Stomach (tissue), 9 donors: Measurements from ENCODE around the gene CORO2B. TPM values are rescaled to one million over a fixed set of nuclear protein-coding genes. Genes with fewer than 3 reads are reported as not detected.

Experiments
- DNase-seq, 2 donors: peaks; one replicate each; pipeline versions ENCODE4 v3.0.0 to v3.0.0-alpha.2; 2013 to 2019
- H3K27ac ChIP-seq, 5 donors: fragments of 200-600 bp in 4 of 5; sonication (generic) in 4 of 5; one replicate each; pipeline ENCODE4 v1.5.1; 2013 to 2019; ENCODE audit warnings: mild to moderate bottlenecking in 1 of 5, moderate library complexity in 1 of 5
- H3K27me3 ChIP-seq, 3 donors: fragments of 200-600 bp; sonication (generic); one replicate each; pipeline ENCODE4 v1.5.1; 2017 to 2019; ENCODE audit warnings: mixed run types in 1 of 3
- H3K36me3 ChIP-seq, 4 donors: fragments of 200-600 bp; sonication (generic); 1 replicate in 3 of 4; 2 replicates in 1 of 4; pipeline ENCODE4 v1.5.1; 2016 to 2019
- H3K4me1 ChIP-seq, 4 donors: fragments of 200-600 bp; sonication (generic); one replicate each; pipeline ENCODE4 v1.5.1; 2016 to 2019
- H3K4me3 ChIP-seq, 4 donors: fragments of 200-600 bp; sonication (generic) in 3 of 4; one replicate each; pipeline ENCODE4 v1.5.1; 2016 to 2019; ENCODE audit warnings: mild to moderate bottlenecking in 1 of 4
- H3K9me3 ChIP-seq, 4 donors: fragments of 200-600 bp; sonication (generic); one replicate each; pipeline ENCODE4 v1.5.1; 2016 to 2019
- EP300 ChIP-seq: sonication (generic); formaldehyde crosslinking; IDR thresholded peaks from one replicate; pipeline ENCODE4 v1.6.1; 2017; ENCODE audit warnings: antibody characterized with exemption
- POLR2A ChIP-seq, 4 donors: fragments of 450-650 bp; IDR thresholded peaks; one replicate each; pipeline ENCODE4 v1.6.1; 2016; ENCODE audit warnings: antibody characterized with exemption in 4 of 4, control low read depth in 2 of 4, mild to moderate bottlenecking in 1 of 4, moderate library complexity in 1 of 4
- POLR2AphosphoS5 ChIP-seq, 3 donors: sonication (generic); formaldehyde crosslinking; IDR thresholded peaks; one replicate each; pipeline ENCODE4 v1.6.1; 2016; ENCODE audit warnings: antibody characterized with exemption in 3 of 3
- WGBS, 5 donors: extraction: QIAGEN DNeasy Blood & Tissue Kit in 3 of 5; methylation state at CpG; one replicate each; pipeline versions ENCODE4 v1.1.5 to v1.1.7; 2013 to 2018; 5-methylcytosine and 5-hydroxymethylcytosine counted together
- intact Hi-C: fragments of 100-400 bp; cut with DNase I; formaldehyde crosslinking; loops from one replicate; pipeline ENCODE4 v1.15.1; 2023; ENCODE audit warnings: low total_unique reads
- polyA plus RNA-seq, 3 donors: library from polyadenylated mRNA; stranded (reverse); fragments of 200-250 nt; gene quantifications; one replicate each; pipeline ENCODE4 v1.2.3, GENCODE V29; 2013
- total RNA-seq, 5 donors: library from RNA; depleted of rRNA; stranded (reverse); fragments of >200 nt; gene quantifications; one replicate each; pipeline versions ENCODE4 v1.1.0 to v1.2.3, GENCODE V29; 2014 to 2016
- TF ChIP-seq, protein P1 (sequence below), 7 experiments: fragments of 450-650 bp in 4 of 7; fragments of 200-600 bp in 3 of 7; sonication (generic) in 3 of 7; IDR thresholded peaks; one replicate each; pipeline ENCODE4 v1.5.1; 2016 to 2019; ENCODE audit warnings: antibody characterized with exemption in 7 of 7, control low read depth in 2 of 7, mild to moderate bottlenecking in 1 of 7
- donor health status: healthy with polysubstance abuse.
- donor health status: Bipolar disorder and iron deficiency.
- donor health status: healthy.

The CORO2B gene
- total and polyA plus RNA-seq, 8 donors, result 0.89 to 3.7 (median 2.3) TPM; not detected in 1

DNA sequence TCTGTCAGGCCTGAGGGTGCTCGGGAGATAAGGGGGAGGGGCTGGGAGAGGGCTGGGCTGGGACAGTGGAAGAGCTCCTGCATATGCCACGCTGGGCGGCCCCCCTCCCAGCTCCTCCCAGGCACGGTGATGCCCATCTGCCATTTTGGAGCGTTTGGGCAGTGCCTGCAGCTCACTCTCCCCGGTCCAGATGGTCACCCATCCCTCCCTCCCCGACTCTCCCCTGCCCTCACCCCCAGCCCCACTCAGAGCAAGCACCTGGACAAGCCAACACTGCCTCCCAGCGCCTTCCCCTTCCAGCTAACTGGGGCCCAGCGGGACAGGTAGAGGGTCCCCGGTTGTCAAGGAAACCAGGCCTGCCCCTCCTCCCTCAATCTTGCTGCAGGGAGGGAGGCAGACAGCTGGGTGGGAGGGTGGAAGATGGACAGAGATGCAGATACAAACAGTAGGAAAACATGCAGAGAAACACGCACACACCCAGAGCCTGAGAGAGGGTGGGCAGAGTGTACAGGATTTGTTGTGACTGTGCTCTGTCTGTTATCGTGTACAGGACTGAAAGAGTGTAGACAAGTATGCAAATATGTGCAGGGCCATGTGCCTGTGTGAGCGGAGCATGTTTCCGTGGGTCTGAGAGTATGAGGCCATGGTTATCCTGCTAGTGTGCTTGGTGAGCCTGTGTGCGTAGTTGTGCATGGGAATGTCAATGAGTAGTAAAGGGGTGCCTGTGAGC lies 17.5 kb upstream of the CORO2B start:
- Histone ChIP-seq H3K27ac (no peak overlapping the region), H3K9me3 (no peaks in the 10 kb centered on the region), H3K27me3 (peaks cover 0 to 44% (median 30%) of the 10 kb centered on the region in 3 donors), H3K36me3 (no peaks in the 10 kb centered on the region), H3K4me1 (peaks cover 11 to 17% (median 14%) of the 10 kb centered on the region in 4 donors), H3K4me3 (no peak overlapping the region)
- intact Hi-C loops, result no loop called here
- TF ChIP-seq EP300, result no peak
- TF ChIP-seq POLR2AphosphoS5 (IDR thresholded peaks at IDR 0.05), result no peak
- TF ChIP-seq, protein P1, sequence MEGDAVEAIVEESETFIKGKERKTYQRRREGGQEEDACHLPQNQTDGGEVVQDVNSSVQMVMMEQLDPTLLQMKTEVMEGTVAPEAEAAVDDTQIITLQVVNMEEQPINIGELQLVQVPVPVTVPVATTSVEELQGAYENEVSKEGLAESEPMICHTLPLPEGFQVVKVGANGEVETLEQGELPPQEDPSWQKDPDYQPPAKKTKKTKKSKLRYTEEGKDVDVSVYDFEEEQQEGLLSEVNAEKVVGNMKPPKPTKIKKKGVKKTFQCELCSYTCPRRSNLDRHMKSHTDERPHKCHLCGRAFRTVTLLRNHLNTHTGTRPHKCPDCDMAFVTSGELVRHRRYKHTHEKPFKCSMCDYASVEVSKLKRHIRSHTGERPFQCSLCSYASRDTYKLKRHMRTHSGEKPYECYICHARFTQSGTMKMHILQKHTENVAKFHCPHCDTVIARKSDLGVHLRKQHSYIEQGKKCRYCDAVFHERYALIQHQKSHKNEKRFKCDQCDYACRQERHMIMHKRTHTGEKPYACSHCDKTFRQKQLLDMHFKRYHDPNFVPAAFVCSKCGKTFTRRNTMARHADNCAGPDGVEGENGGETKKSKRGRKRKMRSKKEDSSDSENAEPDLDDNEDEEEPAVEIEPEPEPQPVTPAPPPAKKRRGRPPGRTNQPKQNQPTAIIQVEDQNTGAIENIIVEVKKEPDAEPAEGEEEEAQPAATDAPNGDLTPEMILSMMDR (IDR thresholded peaks at IDR 0.05), result no peak
- DNase-seq, result no peak
- 69 to 81% (median 70%) methylated on average over 14 to 15 of the region's 15 CpGs for WGBS, 5 donors

DNA sequence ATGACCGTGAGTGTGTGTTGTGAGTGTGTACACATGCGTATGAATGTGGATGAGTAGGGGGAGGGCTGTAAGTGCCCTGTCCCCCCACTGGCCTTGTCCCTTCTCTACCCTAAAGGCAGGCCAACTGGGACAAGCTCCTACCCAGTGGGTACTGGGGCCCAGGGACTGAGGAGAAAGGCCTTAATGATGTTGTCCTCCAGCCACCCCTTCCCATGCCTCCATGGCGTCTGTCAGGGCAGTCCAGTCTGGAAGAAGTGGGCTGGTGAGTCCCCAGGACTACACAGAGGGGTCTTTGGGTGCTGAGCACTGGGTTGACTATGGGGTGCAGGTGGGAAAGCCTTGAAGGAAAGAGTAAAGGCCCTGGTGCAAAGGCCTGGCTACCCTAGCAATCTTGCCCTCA lies 16.9 kb upstream of the CORO2B start:
- intact Hi-C loops, result no loop called here
- no peak for DNase-seq
- Histone ChIP-seq H3K27me3 (peaks cover 0 to 44% (median 30%) of the 10 kb centered on the region in 3 donors), H3K4me1 (peaks cover 11 to 17% (median 14%) of the 10 kb centered on the region in 4 donors), H3K27ac (no peak overlapping the region), H3K9me3 (no peaks in the 10 kb centered on the region), H3K36me3 (no peaks in the 10 kb centered on the region), H3K4me3 (no peak overlapping the region)
- TF ChIP-seq POLR2A (IDR thresholded peaks at IDR 0.05), result no peak
- TF ChIP-seq, protein P1 (IDR thresholded peaks at IDR 0.05), result no peak
- TF ChIP-seq EP300, result no peak
- 58 to 73% (median 61%) methylated on average over 3 of the region's 3 CpGs for WGBS, 5 donors

DNA sequence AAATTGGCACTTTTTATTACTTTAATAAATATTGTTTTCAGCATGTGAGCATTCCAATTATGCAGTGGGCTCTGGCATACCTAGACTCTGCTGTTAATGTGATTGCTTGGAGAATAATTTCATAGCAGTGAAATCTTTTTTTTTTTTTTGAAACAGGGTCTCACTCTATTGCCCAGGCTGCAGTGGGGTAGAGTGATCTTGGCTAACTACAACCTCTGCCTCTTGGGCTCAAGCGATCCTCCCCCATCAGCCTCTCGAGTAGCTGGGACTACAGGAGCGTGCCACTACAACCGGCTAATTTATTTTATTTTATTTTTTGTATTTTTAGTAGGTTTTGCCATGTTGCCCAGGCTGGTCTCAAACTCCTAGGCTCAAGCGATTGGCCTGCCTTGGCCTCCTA lies 14.6 kb upstream of the CORO2B start:
- Histone ChIP-seq H3K4me1 (peaks cover 6 to 11% (median 9%) of the 10 kb centered on the region in 4 donors), H3K4me3 (no peak overlapping the region), H3K27me3 (peaks cover 0 to 30% (median 24%) of the 10 kb centered on the region in 3 donors), H3K9me3 (no peaks in the 10 kb centered on the region), H3K36me3 (no peaks in the 10 kb centered on the region), H3K27ac (no peak overlapping the region)
- TF ChIP-seq POLR2A (IDR thresholded peaks at IDR 0.05) (no peak), EP300 (no peak), POLR2AphosphoS5 (IDR thresholded peaks at IDR 0.05) (no peak)
- TF ChIP-seq, protein P1 (IDR thresholded peaks at IDR 0.05), result no peak
- 89 to 97% (median 95%) methylated on average over 5 of the region's 5 CpGs for WGBS, 5 donors
- intact Hi-C loops, result no loop called here
- no peak for DNase-seq

DNA sequence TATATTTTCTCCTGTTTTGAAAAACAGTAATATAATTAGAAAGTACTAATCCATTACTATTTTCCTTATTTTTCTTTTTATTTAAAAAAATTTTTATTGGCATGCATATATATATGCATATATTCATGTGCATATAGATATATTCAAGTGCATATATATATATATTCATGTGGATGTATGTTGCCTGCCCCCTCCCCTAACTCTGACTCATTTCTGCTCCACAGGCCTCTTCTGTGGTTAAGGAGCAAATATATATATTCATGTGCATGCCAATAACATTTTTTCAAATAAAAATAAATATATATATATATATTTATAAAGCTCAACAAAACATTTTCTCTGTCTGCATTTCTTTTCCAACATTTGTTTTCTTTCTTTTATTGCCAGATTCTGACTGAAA lies 13.6 kb upstream of the CORO2B start:
- Histone ChIP-seq H3K36me3 (no peaks in the 10 kb centered on the region), H3K4me3 (no peak overlapping the region), H3K27ac (no peak overlapping the region), H3K27me3 (peaks cover 0 to 25% (median 20%) of the 10 kb centered on the region in 3 donors), H3K9me3 (no peaks in the 10 kb centered on the region), H3K4me1 (peaks cover 0 to under 1% (median 0%) of the 10 kb centered on the region in 4 donors)
- intact Hi-C loops, result no loop called here
- TF ChIP-seq, protein P1 (IDR thresholded peaks at IDR 0.05), result no peak
- no peak for TF ChIP-seq POLR2A (IDR thresholded peaks at IDR 0.05)
- TF ChIP-seq EP300, result no peak
- TF ChIP-seq POLR2AphosphoS5 (IDR thresholded peaks at IDR 0.05), result no peak
- DNase-seq, result no peak
